ENCODE measurements around the gene ITGAL.

DNA sequence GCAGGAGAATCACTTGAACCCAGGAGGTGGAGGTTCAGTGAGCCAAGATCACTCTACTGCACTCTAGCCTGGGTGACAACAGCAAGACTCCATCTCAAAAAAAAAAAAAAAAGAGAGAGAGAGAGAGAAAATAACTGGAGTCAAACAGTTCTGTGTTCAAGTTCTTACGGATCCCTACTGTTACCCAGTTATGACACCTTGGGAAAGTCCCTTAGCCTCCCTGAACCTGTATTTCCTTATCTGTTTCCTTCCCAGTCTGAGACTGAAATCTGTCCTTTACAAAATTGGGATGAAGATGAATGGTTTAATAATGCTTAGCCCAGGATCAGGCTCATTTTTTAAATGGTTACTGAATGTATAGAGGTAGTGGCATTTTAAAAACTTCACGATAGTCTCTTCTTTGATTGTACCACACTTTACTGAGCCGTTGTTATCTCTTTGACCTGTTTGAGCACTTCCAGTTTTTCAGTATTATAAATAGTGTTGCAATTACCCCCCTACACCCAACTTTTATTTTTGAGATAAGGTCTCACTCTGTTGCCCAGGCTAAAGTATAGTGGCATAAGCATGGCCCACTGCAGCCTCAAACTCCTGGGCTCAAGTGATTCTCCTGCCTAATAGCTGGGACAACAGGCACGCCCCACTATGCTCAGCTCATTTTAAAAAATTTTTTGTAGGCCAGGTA lies 36.7 kb downstream of the ITGAL start:
- TF ChIP-seq, protein P1, sequence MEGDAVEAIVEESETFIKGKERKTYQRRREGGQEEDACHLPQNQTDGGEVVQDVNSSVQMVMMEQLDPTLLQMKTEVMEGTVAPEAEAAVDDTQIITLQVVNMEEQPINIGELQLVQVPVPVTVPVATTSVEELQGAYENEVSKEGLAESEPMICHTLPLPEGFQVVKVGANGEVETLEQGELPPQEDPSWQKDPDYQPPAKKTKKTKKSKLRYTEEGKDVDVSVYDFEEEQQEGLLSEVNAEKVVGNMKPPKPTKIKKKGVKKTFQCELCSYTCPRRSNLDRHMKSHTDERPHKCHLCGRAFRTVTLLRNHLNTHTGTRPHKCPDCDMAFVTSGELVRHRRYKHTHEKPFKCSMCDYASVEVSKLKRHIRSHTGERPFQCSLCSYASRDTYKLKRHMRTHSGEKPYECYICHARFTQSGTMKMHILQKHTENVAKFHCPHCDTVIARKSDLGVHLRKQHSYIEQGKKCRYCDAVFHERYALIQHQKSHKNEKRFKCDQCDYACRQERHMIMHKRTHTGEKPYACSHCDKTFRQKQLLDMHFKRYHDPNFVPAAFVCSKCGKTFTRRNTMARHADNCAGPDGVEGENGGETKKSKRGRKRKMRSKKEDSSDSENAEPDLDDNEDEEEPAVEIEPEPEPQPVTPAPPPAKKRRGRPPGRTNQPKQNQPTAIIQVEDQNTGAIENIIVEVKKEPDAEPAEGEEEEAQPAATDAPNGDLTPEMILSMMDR (IDR thresholded peaks at IDR 0.05), result no peak
- TF ChIP-seq POLR2A (IDR thresholded peaks at IDR 0.05), result no peak

Data from testis (tissue), 2 donors.